GM21526 (cell line): ENCODE data around the gene PDGFA.

Experiments
- ATAC-seq: cut with Tn5 transposase; IDR thresholded peaks from one replicate; pipeline ENCODE4 v1.9.1; 2021; ENCODE audit warnings: moderate library complexity; ENCODE audit not compliant: unreplicated experiment, low FRiP score

Gene PDGFA

GRCh38 chr7:507623-508300 lies 11.9 kb downstream of the PDGFA start:
- ATAC-seq: no peak

- ATAC-seq: no peak
Observed at GRCh38 chr7:506921-507622, 12.6 kb downstream of the PDGFA start.

- no peak for ATAC-seq
Observed at GRCh38 chr7:506391-506831, 13.2 kb downstream of the PDGFA start.

GRCh38 chr7:505171-505570 lies 14.5 kb downstream of the PDGFA start:
- ATAC-seq: no peak

- ATAC-seq: no peak
Observed at GRCh38 chr7:504221-505111, 15.2 kb downstream of the PDGFA start.

GRCh38 chr7:503575-504111 lies 16.0 kb downstream of the PDGFA start:
- no peak for ATAC-seq

- ATAC-seq: no peak
Observed at GRCh38 chr7:502296-502695, 17.4 kb downstream of the PDGFA start.

- ATAC-seq: no peak
Observed at GRCh38 chr7:501526-501925, 18.1 kb downstream of the PDGFA start.

GRCh38 chr7:500521-501420 lies 18.9 kb downstream of the PDGFA start:
- no peak for ATAC-seq

GRCh38 chr7:499853-500485 lies 19.7 kb downstream of the PDGFA start:
- no peak for ATAC-seq

- ATAC-seq: no peak
Observed at GRCh38 chr7:498678-499641, 20.7 kb downstream of the PDGFA start.

GRCh38 chr7:497946-498655 lies 21.5 kb downstream of the PDGFA start:
- ATAC-seq: no peak

GRCh38 chr7:497346-497745 lies 22.3 kb downstream of the PDGFA start:
- ATAC-seq: no peak

GRCh38 chr7:496528-497295 lies 22.9 kb downstream of the PDGFA start:
- ATAC-seq: no peak

GRCh38 chr7:495761-496321 lies 23.8 kb downstream of the PDGFA start:
- no peak for ATAC-seq

- ATAC-seq: no peak
Observed at GRCh38 chr7:495326-495725, 24.3 kb downstream of the PDGFA start.

GRCh38 chr7:494906-495305 lies 24.7 kb downstream of the PDGFA start:
- no peak for ATAC-seq
